HepG2 (cell line): ENCODE results near the gene CEP43.

Source experiments
- ZKSCAN8 ChIP-seq: IDR thresholded peaks from 2 replicates; pipeline ENCODE4 v1.6.1; 2016; ENCODE audit warnings: borderline replicate concordance, missing genetic modification reagents, missing compliant biosample characterization
- TF ChIP-seq, protein P1 (sequence below): sonication (generic); formaldehyde crosslinking; IDR thresholded peaks from 2 replicates; pipeline ENCODE4 v1.4.0; 2020; ENCODE audit warnings: missing genetic modification reagents, borderline replicate concordance
- TF ChIP-seq, protein P2 (sequence below): sonication (generic); formaldehyde crosslinking; conservative IDR thresholded peaks from 2 replicates; pipeline ENCODE4 v1.4.0; 2020; ENCODE audit warnings: missing genetic modification reagents

DNA sequence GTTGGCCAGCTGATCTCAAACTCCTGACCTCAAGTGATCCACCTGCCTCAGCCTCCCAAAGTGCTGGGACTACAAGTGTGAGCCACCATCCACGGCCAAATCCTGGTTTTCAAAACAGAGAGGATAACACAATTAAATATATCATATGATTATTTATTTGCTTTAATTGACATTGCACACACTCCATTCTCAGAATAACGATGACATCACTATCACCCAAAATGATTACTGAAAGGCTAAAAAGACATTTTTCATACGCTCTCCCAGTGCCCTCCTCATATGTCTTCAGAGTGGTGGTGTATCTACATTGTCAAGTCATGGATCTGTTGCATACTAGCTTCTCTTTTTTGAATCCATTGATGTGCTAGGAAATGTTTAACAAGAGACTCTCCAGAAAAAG, 18.5 kb upstream of the CEP43 start:
- TF ChIP-seq, protein P1, sequence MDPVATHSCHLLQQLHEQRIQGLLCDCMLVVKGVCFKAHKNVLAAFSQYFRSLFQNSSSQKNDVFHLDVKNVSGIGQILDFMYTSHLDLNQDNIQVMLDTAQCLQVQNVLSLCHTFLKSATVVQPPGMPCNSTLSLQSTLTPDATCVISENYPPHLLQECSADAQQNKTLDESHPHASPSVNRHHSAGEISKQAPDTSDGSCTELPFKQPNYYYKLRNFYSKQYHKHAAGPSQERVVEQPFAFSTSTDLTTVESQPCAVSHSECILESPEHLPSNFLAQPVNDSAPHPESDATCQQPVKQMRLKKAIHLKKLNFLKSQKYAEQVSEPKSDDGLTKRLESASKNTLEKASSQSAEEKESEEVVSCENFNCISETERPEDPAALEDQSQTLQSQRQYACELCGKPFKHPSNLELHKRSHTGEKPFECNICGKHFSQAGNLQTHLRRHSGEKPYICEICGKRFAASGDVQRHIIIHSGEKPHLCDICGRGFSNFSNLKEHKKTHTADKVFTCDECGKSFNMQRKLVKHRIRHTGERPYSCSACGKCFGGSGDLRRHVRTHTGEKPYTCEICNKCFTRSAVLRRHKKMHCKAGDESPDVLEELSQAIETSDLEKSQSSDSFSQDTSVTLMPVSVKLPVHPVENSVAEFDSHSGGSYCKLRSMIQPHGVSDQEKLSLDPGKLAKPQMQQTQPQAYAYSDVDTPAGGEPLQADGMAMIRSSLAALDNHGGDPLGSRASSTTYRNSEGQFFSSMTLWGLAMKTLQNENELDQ (CRISPR knock-in tag): no peak
- TF ChIP-seq, protein P2, sequence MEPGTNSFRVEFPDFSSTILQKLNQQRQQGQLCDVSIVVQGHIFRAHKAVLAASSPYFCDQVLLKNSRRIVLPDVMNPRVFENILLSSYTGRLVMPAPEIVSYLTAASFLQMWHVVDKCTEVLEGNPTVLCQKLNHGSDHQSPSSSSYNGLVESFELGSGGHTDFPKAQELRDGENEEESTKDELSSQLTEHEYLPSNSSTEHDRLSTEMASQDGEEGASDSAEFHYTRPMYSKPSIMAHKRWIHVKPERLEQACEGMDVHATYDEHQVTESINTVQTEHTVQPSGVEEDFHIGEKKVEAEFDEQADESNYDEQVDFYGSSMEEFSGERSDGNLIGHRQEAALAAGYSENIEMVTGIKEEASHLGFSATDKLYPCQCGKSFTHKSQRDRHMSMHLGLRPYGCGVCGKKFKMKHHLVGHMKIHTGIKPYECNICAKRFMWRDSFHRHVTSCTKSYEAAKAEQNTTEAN (CRISPR knock-in tag): no peak
- TF ChIP-seq ZKSCAN8 (CRISPR knock-in tag): no peak
